ENCODE measurements around the gene FOXO6.
"Not testable (repeated sequence)": the region's sequence is repeated elsewhere in the genome, so short reads cannot be mapped to it uniquely, and the experiment has no call there.

FOXO6 gene

GRCh38 chr1:41329662-41330587, 31.3 kb upstream of the FOXO6 start:
- no peak for DNase-seq

GRCh38 chr1:41330588-41331545, 30.4 kb upstream of the FOXO6 start:
- no peak for DNase-seq

GRCh38 chr1:41331546-41331917, 29.7 kb upstream of the FOXO6 start:
- no peak for DNase-seq

GRCh38 chr1:41332161-41332560, 29.1 kb upstream of the FOXO6 start:
- not testable (repeated sequence) for DNase-seq

GRCh38 chr1:41333146-41333784, 28.0 kb upstream of the FOXO6 start:
- no peak for DNase-seq

GRCh38 chr1:41338820-41339219, 22.4 kb upstream of the FOXO6 start:
- no peak for DNase-seq

GRCh38 chr1:41340655-41341364, 20.4 kb upstream of the FOXO6 start:
- DNase-seq, result peak in 1 of 2 experiments; percentile 48

- DNase-seq, result no peak
Observed at GRCh38 chr1:41341365-41341683, 19.9 kb upstream of the FOXO6 start.

- DNase-seq, result peak; percentile 63 to 89
Observed at GRCh38 chr1:41341772-41342562, 19.3 kb upstream of the FOXO6 start.

- DNase-seq, result no peak
Observed at GRCh38 chr1:41342774-41343355, 18.4 kb upstream of the FOXO6 start.

GRCh38 chr1:41343790-41344699, 17.2 kb upstream of the FOXO6 start:
- no peak for DNase-seq

- DNase-seq, result no peak
Observed at GRCh38 chr1:41344708-41345159, 16.5 kb upstream of the FOXO6 start.

- no peak for DNase-seq
Observed at GRCh38 chr1:41345434-41346075, 15.7 kb upstream of the FOXO6 start.

- DNase-seq, result no peak
Observed at GRCh38 chr1:41347276-41347675, 14.0 kb upstream of the FOXO6 start.

- no peak for DNase-seq
Observed at GRCh38 chr1:41348394-41348793, 12.8 kb upstream of the FOXO6 start.

- DNase-seq, result no peak
Observed at GRCh38 chr1:41349361-41350054, 11.7 kb upstream of the FOXO6 start.

- no peak for DNase-seq
Observed at GRCh38 chr1:41350055-41350378, 11.2 kb upstream of the FOXO6 start.

GRCh38 chr1:41351262-41352151, 9.7 kb upstream of the FOXO6 start:
- DNase-seq, result no peak
